ENCODE results near the gene TDRD9. TPM values are rescaled to one million over a fixed set of nuclear protein-coding genes. Genes with fewer than 3 reads are reported as not detected.

The TDRD9 gene
- polyA plus RNA-seq, 1 experiment = 2.2 TPM

- Histone ChIP-seq H3K27me3 (ENCODE audit: control insufficient read depth, insufficient read depth, low read length) (peaks cover 1% of the 10 kb centered on the region; the same call in 1 of the 2 replicates), H3K36me3 (ENCODE audit: control insufficient read depth, insufficient read depth, low read length) (no peaks in the 10 kb centered on the region), H3K4me3 (ENCODE audit: low read depth, low read length) (no peak overlapping the region)
- no peak for TF ChIP-seq CTCF (IDR thresholded peaks at IDR 0.05; ENCODE audit: insufficient read depth, low read depth, low read length)
- DNase-seq (ENCODE audit: low read depth) = no peak
- POLR2A ChIA-PET = no interaction called here
- CTCF ChIA-PET = no interaction called here
These were observed 690 bp upstream of the TDRD9 start for GRCh38 chr14:103927566-103927965.

GRCh38 chr14:103930051-103930604 is 1.9 kb downstream of the TDRD9 start:
- Histone ChIP-seq H3K36me3 (ENCODE audit: control insufficient read depth, insufficient read depth, low read length) (no peaks in the 10 kb centered on the region), H3K4me3 (ENCODE audit: low read depth, low read length) (no peak overlapping the region), H3K27me3 (ENCODE audit: control insufficient read depth, insufficient read depth, low read length) (peaks cover 1% of the 10 kb centered on the region; the same call in 1 of the 2 replicates)
- no peak for DNase-seq (ENCODE audit: low read depth)
- ChIA-PET POLR2A (no interaction called here), CTCF (interaction anchor here (1.2 to 1.5 kb wide), 2 partner anchors 11 to 20 kb away, joined by 3 to 7 read pairs; partner anchors contain the start of gene RD3L)
- no peak for TF ChIP-seq CTCF (IDR thresholded peaks at IDR 0.05; ENCODE audit: insufficient read depth, low read depth, low read length)

GRCh38 chr14:103931422-103931821 is 3.2 kb downstream of the TDRD9 start:
- no peaks in the 10 kb centered on the region for H3K27me3 ChIP-seq (ENCODE audit: control insufficient read depth, insufficient read depth, low read length)
- DNase-seq (ENCODE audit: low read depth) = no peak
- ChIA-PET CTCF (interaction anchor here (1.5 kb wide), 1 partner anchor 10 kb away, joined by 7 read pairs; the partner anchor contains the start of gene RD3L), POLR2A (no interaction called here)
- TF ChIP-seq CTCF (IDR thresholded peaks at IDR 0.05; ENCODE audit: insufficient read depth, low read depth, low read length) = no peak
- no peaks in the 10 kb centered on the region for H3K36me3 ChIP-seq (ENCODE audit: control insufficient read depth, insufficient read depth, low read length)
- H3K4me3 ChIP-seq (ENCODE audit: low read depth, low read length) = no peak overlapping the region

GRCh38 chr14:103932791-103933490 is 4.7 kb downstream of the TDRD9 start:
- ChIA-PET POLR2A (interaction anchor here (0.5 kb wide), 1 partner anchor 121 kb away, joined by 5 read pairs; no protein-coding TSS in a partner anchor), CTCF (no interaction called here)

More at GRCh38 chr14:103932791-103933490, 4.7 kb downstream of the TDRD9 start:
- no peaks in the 10 kb centered on the region for H3K36me3 ChIP-seq (ENCODE audit: control insufficient read depth, insufficient read depth, low read length)
- peaks cover 2% of the 10 kb centered on the region for H3K27me3 ChIP-seq (ENCODE audit: control insufficient read depth, insufficient read depth, low read length)
- DNase-seq (ENCODE audit: low read depth) = no peak
- TF ChIP-seq CTCF (IDR thresholded peaks at IDR 0.05; ENCODE audit: insufficient read depth, low read depth, low read length) = no peak
- no peak overlapping the region for H3K4me3 ChIP-seq (ENCODE audit: low read depth, low read length)
